Endodermal cell (in vitro differentiated cells): Measurements from ENCODE around the gene CDCP2. TPM values are rescaled to one million over a fixed set of nuclear protein-coding genes. Genes with fewer than 3 reads are reported as not detected.
"Not testable (repeated sequence)": the region's sequence is repeated elsewhere in the genome, so short reads cannot be mapped to it uniquely, and the experiment has no call there.

Experiments
- DNase-seq: peaks from one replicate; pipeline ENCODE4 v3.0.0-alpha.2; 2017
- H3K27ac ChIP-seq: 2 replicates; pipeline ENCODE4 v1.5.1; 2013; ENCODE audit warnings: mild to moderate bottlenecking, low read depth, low read length, moderate library complexity
- H3K27me3 ChIP-seq: 2 replicates; pipeline ENCODE4 v1.6.1; 2013; ENCODE audit warnings: mild to moderate bottlenecking, low read length, moderate library complexity; ENCODE audit not compliant: insufficient read depth, control insufficient read depth, poor library complexity, severe bottlenecking
- H3K36me3 ChIP-seq: 2 replicates; pipeline ENCODE4 v1.7.0; 2013; ENCODE audit warnings: mild to moderate bottlenecking, low read length, moderate library complexity; ENCODE audit not compliant: control insufficient read depth, insufficient read depth
- H3K4me1 ChIP-seq: one replicate; pipeline ENCODE4 v1.7.0; 2013; ENCODE audit warnings: low read length; ENCODE audit not compliant: control insufficient read depth, insufficient read depth
- H3K4me3 ChIP-seq: 2 replicates; pipeline ENCODE4 v1.5.1; 2013; ENCODE audit warnings: mild to moderate bottlenecking, low read length, moderate library complexity
- H3K9ac ChIP-seq: 2 replicates; pipeline ENCODE4 v1.6.1; 2013; ENCODE audit warnings: mild to moderate bottlenecking, low read length, moderate library complexity; ENCODE audit not compliant: poor library complexity, severe bottlenecking; ENCODE audit errors: extremely low read depth
- H3K9me3 ChIP-seq: 2 replicates; pipeline ENCODE4 v1.6.1; 2013; ENCODE audit warnings: mild to moderate bottlenecking, low read length, moderate library complexity; ENCODE audit not compliant: control insufficient read depth
- H3K27ac Mint-ChIP-seq: 2 replicates; pipeline ENCODE4 v1.8.0; 2020; ENCODE audit warnings: mixed read lengths
- H3K27me3 Mint-ChIP-seq: 2 replicates; pipeline ENCODE4 v1.8.0; 2021; ENCODE audit warnings: mild to moderate bottlenecking, mixed read lengths; ENCODE audit not compliant: insufficient read depth
- H3K36me3 Mint-ChIP-seq: 2 replicates; pipeline ENCODE4 v1.8.0; 2020; ENCODE audit warnings: low read depth, mixed read lengths
- H3K4me1 Mint-ChIP-seq: 2 replicates; pipeline ENCODE4 v1.8.0; 2020; ENCODE audit warnings: mixed read lengths
- H3K4me3 Mint-ChIP-seq: 2 replicates; pipeline ENCODE4 v1.8.0; 2020; ENCODE audit warnings: mild to moderate bottlenecking, moderate library complexity, mixed read lengths
- H3K9me3 Mint-ChIP-seq: 2 replicates; pipeline ENCODE4 v1.8.0; 2020; ENCODE audit warnings: mild to moderate bottlenecking, mixed read lengths
- CTCF ChIP-seq: fragments of 200-600 bp; sonication (generic); conservative IDR thresholded peaks from 2 replicates; pipeline ENCODE4 v1.5.0; 2021; ENCODE audit warnings: antibody characterized with exemption, mild to moderate bottlenecking
- WGBS, 2 experiments: methylation state at CpG; one replicate each; pipeline versions ENCODE4 v1.1.5 to v1.1.7; 2013; ENCODE audit warnings: missing lambda C conversion rate in 2 of 2, mixed read lengths in 1 of 2; ENCODE audit not compliant: insufficient coverage in 1 of 2, insufficient read length in 1 of 2; 5-methylcytosine and 5-hydroxymethylcytosine counted together
- total RNA-seq, 2 donors: library from RNA; stranded (reverse); fragmentation: NEBNext Ultra II Directional in 1 of 2; extraction: Animal tissue kit (Norgen Biotek cat#: 25700) in 1 of 2; gene quantifications; 2 replicates in 1 of 2; 3 replicates in 1 of 2; pipeline ENCODE4 v1.2.1, GENCODE V29; 2021

Gene CDCP2
- total RNA-seq, 2 donors from 2014 or later, result not detected

GRCh38 chr1:54169068-54169467, 16.3 kb upstream of the CDCP2 start:
- no peaks in the 10 kb centered on the region for H3K27me3 Mint-ChIP-seq
- H3K36me3 Mint-ChIP-seq, result no peaks in the 10 kb centered on the region
- no peak for TF ChIP-seq CTCF
- H3K4me3 ChIP-seq, result no peak overlapping the region
- no peak overlapping the region for H3K9ac ChIP-seq
- H3K36me3 ChIP-seq, result no peaks in the 10 kb centered on the region
- H3K4me1 ChIP-seq, result no peaks in the 10 kb centered on the region
- no peaks in the 10 kb centered on the region for H3K27me3 ChIP-seq
- no peaks in the 10 kb centered on the region for H3K9me3 ChIP-seq
- H3K9me3 Mint-ChIP-seq, result no peaks in the 10 kb centered on the region
- H3K27ac Mint-ChIP-seq, result no peak overlapping the region
- no peak overlapping the region for H3K27ac ChIP-seq
- WGBS, 2 experiments, result 82 to 83% methylated on average over 1 to 3 of the region's 3 CpGs
- no peak for DNase-seq
- H3K4me1 Mint-ChIP-seq, result no peaks in the 10 kb centered on the region
- H3K4me3 Mint-ChIP-seq, result no peak overlapping the region

GRCh38 chr1:54168206-54168965, 15.6 kb upstream of the CDCP2 start:
- Histone ChIP-seq H3K9me3 (no peaks in the 10 kb centered on the region), H3K27me3 (no peaks in the 10 kb centered on the region), H3K27ac (no peak overlapping the region), H3K9ac (no peak overlapping the region), H3K36me3 (no peaks in the 10 kb centered on the region), H3K4me1 (no peaks in the 10 kb centered on the region), H3K4me3 (no peak overlapping the region)
- DNase-seq, result no peak
- TF ChIP-seq CTCF, result no peak
- Mint-ChIP-seq H3K9me3 (no peaks in the 10 kb centered on the region), H3K27ac (no peak overlapping the region), H3K4me1 (no peaks in the 10 kb centered on the region), H3K36me3 (no peaks in the 10 kb centered on the region), H3K27me3 (no peaks in the 10 kb centered on the region), H3K4me3 (no peak overlapping the region)
- WGBS, 2 experiments, result 87 to 91% methylated on average over 5 to 8 of the region's 8 CpGs

- no peaks in the 10 kb centered on the region for H3K36me3 Mint-ChIP-seq
- DNase-seq, result no peak
- H3K36me3 ChIP-seq, result no peaks in the 10 kb centered on the region
- no peak overlapping the region for H3K4me3 Mint-ChIP-seq
- no peak for TF ChIP-seq CTCF
- H3K27me3 ChIP-seq, result no peaks in the 10 kb centered on the region
- no peak overlapping the region for H3K4me3 ChIP-seq
- no peak overlapping the region for H3K27ac Mint-ChIP-seq
- no peaks in the 10 kb centered on the region for H3K27me3 Mint-ChIP-seq
- 86 to 90% methylated on average over 6 to 9 of the region's 9 CpGs for WGBS, 2 experiments
- no peak overlapping the region for H3K27ac ChIP-seq
- H3K4me1 ChIP-seq, result no peaks in the 10 kb centered on the region
- H3K9me3 ChIP-seq, result no peaks in the 10 kb centered on the region
- H3K9me3 Mint-ChIP-seq, result no peaks in the 10 kb centered on the region
- H3K4me1 Mint-ChIP-seq, result no peaks in the 10 kb centered on the region
- H3K9ac ChIP-seq, result no peak overlapping the region
Measured at GRCh38 chr1:54167422-54168139, 14.8 kb upstream of the CDCP2 start.

GRCh38 chr1:54166357-54166756, 13.6 kb upstream of the CDCP2 start:
- H3K36me3 ChIP-seq, H3K27me3 Mint-ChIP-seq, H3K36me3 Mint-ChIP-seq, H3K9ac ChIP-seq, H3K27ac Mint-ChIP-seq, H3K9me3 ChIP-seq, DNase-seq, H3K4me1 ChIP-seq, H3K4me3 ChIP-seq, H3K4me1 Mint-ChIP-seq, H3K9me3 Mint-ChIP-seq, H3K27ac ChIP-seq, H3K27me3 ChIP-seq, H3K4me3 Mint-ChIP-seq: not testable (repeated sequence)
- 78 to 91% methylated on average over 6 to 8 of the region's 8 CpGs for WGBS, 2 experiments
